Middle frontal gyrus (tissue), 1 donor: ENCODE data around the gene KLK4.
A peak's percentile ranks its signal among the peaks of the same experiment; 100 is the strongest.

Experiments used
- DNase-seq: peaks from one replicate; pipeline ENCODE4 v3.0.0-alpha.2; 2015; ENCODE audit warnings: low spot score; ENCODE audit errors: extremely low spot score

Gene KLK4, protein sequence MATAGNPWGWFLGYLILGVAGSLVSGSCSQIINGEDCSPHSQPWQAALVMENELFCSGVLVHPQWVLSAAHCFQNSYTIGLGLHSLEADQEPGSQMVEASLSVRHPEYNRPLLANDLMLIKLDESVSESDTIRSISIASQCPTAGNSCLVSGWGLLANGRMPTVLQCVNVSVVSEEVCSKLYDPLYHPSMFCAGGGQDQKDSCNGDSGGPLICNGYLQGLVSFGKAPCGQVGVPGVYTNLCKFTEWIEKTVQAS

DNA sequence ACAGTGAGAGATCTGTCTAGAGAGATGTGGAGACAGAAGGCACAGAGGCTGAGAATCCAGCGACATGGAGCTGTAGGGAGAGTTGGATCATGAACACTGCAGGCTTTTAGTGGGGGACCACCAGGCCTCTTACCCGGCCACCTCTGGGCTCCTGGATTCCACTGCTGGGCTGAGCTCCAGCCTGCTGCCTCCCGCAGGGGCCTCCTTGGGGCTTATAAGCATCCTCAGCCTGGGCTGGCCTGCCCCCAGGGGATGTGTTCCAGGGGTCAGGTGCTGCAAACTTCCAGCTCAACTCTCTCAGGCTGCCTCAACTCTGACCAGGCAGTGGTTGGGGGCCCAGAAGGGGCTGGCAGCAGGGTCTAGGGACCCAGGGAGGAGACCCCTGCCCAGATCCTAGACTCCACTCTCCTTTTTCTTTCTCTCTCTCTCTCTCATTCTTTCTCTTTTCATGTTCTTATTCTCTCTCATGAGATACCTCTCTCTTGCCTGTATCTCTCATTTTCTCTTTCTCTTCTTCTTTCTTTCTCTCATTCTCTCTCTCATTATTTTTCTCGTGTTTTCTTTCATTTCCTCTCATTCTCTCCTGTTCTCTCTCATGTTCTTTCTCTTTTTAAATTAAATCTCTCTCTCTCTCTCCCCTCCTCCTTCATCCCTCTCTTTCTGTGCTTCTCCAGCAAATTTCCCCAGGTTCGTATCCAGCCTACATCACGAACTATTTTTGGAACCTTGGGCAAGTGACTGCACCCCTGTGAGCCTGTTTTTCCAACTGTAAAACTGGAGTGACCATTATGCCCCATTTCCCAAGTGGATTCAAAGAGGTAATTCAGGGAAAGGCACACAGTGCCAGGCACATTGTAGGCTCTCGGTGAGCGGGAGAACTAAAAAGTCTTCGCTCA, at the start of gene KLK4:
Gene KLK4 (minus strand): TSS at position 190 of the 896 bp plus-strand sequence. CDS start 657 bp downstream, outside the sequence.
- no peak for DNase-seq

DNA sequence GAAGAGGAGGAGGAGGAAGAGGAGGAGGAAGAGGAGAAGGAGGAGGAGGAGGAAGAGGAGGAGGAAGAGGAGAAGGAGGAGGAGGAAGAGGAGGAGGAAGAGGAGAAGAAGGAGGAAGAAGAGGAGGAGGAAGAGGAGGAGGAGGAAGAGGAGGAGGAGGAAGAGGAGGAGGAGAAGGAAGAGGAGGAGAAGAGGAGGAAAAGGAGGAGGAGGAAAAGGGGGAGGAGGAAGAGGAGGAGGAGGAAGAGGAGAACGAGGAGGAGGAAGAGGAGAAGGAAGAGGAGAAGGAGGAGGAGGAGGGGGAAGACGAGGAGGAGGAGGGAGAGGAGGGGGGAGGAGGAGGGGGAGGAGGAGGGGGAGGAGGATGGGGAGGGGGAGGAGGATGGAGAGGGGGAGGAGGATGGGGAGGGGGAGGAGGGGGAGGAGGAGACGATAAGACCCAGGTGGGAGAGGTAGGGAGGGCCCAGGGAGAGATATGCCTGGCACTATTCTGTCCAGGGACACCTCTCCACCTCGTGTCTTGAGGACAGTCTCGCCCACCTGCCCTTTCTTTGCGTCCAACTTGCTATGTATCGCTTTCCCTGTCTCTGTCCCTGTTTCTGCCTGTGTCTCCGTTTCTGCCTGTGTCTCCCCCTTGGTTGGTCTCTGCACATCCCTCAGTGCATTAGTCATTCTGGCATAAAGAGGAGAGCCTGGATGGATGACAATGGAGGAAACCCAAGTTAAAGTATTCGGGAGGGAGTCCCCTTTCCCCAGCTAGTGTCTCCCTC, 48.7 kb upstream of the KLK4 start:
- DNase-seq: no peak

DNA sequence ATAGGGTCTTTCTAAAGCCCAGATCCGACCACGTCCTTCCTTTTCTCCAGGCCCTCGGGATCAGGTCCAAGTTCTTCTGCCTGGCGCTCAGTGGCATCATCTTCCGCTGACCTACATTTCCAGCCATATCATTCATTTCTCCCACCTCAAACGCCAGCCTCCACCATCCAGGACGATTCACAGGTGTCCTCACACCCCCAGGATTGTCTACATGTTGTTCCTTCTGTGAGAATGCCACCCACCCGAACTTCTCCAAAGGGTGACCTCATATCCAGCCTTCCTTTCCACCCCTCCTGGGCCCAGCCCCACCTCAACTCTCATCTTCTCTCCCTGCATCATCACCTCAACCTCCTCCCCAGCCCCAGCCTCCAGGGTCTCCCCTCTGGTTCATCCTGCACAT, 46.4 kb upstream of the KLK4 start:
- DNase-seq: no peak

DNA sequence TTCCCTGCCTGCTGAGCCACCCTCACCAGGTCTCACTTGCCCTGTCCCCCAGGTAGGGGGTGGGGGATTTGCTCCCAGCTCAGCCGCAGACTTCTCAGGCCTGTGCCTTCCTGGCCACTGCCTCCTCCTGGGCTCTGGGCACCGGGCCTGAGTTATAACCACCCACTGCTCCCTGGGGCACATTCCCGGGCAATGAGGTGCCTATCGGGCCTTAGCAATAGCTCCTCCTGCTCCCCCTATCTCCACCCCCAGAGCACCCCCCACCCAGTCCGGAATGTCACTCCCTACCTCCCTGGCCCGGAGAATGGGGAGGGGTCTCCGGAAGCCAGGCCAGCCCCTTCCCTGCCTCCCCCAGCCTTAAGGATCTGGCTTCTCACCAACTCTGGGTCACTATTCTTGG, 41.7 kb upstream of the KLK4 start, which contains the start of gene KLK5:
Gene KLK5 (minus strand): TSS at position 129 of the 400 bp plus-strand sequence. CDS start 381 bp downstream, outside the sequence.
- DNase-seq: no peak

DNA sequence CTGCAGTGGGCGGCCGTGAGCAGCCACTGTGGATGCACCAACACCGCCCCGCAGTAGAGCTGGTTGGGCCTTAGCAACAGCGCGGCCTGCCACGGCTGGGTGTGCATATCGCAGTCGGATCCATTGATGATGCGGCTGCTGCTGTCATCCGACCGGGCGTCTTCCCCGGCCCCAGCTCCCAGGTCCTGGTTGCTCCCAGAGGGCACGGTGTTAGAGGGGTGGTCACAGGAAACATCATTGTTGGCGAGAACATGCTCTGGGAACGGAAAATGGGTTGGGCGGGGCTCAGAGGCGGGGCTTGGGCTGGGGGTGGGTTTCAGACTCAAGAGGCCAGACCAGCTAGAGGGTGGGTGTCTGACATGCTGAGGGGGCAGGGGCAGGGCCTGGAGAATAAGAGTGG, 38.7 kb upstream of the KLK4 start:
- DNase-seq: no peak

DNA sequence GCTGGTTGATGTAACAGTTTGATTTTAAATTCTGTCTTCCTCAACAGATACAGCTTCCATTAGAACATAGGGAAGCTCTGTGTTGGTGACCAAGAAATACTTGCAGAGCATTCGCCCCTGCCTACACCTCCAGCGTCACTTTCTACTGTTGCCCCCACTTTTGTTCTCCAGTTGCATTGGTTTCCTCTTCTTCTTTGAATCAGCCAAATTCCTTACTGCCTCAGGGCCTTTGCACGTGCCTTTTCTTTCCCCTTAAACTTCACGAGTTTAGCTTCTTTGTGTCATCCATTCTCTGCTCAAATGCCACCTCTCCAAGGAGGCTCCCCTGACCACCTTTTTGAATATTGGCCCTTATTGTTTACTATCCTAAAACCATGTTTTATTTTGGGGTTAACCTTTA, 35.9 kb upstream of the KLK4 start:
- no peak for DNase-seq

DNA sequence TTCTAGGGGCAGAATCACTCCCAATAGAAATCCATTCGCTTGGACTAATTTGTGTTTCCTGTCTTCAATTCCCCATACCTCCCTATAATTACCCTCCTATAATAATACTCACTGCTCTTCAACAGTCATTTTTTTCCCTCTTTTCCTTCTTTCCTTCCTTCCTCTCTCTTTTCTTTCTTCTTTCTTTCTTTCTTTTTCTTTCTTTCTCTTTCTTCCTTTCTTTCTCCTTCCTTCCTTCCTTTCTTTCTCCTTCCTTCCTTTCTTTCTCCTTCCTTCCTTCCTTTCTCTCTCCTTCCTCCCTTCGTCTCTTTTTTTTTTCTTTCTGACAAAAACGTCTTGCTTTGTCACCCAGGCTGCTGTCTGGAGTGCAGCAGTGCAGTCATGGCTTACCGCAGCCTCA, 33.6 kb upstream of the KLK4 start:
- DNase-seq: no peak

DNA sequence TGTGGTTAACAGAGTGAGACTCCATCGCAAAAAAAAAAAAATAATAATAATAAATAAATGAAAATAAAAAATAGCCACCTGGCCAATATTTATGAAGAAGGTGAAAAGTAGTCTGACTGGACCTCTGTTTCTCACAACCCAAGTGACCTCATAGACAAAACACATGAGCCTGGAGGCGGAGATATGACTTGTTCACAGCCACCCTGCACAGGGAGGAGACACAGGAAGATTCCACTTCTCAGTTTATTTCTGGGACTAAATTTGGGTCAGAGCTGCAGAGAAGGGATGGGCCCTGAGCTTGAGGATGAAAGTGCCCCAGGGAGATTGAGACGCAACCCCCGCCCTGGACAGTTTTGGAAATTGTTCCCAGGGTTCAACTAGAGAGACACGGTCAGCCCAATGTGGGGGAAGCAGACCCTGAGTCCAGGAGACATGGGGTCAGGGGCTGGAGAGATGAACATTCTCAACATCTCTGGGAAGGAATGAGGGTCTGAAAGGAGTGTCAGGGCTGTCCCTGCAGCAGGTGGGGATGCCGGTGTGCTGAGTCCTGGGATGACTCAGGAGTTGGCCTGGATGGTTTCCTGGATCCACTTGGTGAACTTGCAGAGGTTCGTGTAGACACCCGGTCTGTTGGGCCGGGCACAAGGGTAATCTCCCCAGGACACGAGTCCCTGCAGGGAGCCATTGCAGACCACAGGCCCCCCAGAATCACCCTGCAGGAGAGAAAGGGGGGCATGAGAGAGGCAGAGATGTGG, 32.1 kb upstream of the KLK4 start:
- no peak for DNase-seq

DNA sequence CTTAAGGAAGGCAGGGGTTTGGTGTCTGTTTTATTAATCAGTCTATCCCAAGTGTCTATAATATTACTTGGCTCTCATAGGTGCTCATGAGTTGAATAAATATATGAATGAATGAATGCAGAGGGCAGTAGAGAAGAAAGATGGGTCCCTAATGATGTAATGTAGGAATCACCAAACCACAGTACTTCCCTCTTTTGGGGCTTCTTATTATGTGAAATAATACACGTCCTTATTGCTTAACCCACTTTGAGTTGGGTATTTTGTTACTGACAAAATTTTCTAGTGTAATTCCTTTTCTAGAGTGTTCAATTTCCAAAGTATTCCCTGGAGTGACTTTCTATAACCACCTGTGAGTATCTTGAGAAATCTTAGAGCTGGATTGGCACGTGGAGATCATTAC, 28.4 kb upstream of the KLK4 start:
- no peak for DNase-seq

DNA sequence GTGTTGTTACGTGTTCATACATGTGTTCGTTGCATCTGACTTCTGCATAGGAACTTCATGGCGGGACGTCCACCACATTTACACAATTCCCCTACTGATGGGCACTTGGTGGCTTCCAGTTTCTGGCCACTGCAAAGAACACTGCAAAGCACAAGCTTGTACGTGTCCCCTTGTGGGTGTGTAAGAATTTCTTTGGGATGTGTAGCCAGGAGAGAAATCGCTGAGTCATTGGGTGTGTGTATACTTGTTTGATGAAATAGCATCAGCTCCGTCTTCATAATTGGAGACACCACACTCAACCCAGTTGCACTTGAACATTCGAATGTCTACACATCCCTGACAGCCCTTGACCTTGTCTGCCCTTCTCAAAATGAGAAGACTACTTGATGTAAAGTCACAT, 22.4 kb upstream of the KLK4 start:
- DNase-seq: no peak

DNA sequence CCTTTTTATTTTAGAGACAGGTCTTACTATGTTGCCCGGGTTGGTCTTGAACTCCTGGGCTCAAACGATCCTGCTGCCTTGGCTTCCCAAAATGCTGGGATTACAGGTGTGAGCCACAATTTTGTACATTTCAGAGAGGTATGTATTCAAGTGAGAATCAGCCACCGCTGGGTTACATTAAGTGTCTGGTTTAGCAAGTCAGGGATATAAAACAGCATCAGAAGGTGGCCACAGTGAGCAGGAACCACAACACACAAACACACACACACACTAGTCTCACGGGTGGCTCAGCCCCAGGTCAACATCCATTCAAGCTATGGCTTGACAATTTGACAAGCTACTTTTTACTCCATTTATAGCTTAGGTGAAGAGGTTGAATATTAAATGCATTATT, 21.5 kb upstream of the KLK4 start:
- no peak for DNase-seq

DNA sequence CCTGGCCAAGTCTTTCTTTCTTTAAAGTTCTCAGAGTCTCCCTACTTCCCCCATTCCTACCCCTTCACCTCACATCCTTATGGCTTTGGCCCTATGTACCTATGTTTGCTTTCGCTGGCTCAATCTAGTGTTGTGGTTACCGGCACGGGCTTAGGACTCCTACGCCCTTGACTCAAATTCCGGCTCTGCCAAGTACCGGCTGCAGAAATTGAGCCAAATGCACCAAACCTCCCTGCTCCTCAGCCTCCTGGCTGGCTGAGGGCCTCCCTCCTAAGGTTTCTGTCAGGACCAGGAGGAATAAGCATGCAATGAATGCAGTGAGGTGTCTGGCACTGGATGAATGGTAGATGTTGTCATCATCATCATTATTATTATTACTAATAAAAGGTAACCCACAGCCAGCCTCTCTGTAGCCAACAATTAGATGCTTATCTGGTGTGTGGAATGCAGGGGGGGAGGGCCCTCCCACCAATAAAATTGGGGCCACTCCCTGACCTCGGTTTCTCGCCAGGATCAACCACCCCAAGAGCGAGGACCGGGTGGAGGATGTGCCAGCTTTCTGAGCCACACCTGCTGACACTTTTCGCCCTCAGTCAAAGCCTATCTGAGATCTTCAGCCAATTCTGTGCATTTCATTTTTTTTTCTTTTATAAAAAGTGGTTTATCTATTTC, 21.0 kb upstream of the KLK4 start:
- no peak for DNase-seq

DNA sequence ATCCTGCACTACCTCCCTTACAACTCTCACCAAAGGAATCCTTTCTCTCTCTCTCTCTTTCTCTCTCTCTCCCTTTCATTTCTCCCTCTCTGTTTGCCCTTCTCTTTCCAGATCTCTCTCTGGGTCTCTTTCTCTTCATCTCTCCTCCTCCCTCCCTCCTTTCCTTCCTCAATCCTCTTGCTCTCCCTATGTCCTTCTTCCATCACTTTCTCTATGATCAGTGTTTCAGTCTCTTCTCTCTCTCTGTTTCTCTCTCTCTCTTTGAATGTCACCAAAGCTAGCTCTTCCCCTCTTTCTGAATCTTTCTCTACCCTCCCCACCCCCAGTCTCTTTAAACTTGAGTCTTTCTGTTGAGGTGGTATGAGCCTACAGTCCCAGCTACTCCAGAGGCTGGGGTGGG, 19.8 kb upstream of the KLK4 start:
- DNase-seq: no peak

DNA sequence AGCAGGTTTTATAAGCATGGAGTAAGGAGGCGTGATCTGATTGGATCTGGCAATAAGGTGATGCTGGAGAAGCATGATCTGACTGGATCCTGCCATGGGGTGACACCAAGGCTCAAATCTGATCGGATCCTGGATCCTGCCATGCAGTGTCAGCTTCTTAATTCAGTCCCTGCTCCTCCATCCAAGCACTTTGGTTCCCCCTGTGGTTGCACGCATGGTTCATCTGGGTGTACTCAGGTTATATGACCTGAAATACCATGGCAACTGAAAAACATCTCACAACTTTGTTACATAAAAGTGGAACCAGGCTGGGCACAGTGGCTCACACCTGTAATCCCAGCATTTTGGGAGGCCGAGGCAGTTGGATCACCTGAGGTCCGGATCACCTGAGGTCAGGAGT, 17.6 kb upstream of the KLK4 start:
- DNase-seq: no peak

DNA sequence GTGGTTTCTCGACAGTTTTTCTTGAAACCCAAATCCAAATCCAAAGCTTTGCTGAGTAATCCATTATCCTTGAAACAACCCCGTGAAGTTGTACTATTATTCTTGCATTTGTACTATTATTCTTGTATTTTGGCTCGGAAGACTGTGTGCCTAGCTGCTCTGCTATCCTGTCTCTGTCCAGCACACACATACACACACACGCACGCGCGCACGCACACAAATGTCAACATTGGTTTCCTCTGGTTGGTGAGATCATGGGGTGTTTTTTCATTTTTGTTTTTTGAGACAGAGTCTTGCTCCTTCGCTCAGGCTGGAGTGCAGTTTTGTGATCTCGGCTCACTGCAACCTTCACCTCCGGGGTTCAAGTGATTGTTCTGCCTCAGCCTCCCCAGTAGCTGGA, 14.9 kb upstream of the KLK4 start:
- DNase-seq: no peak

DNA sequence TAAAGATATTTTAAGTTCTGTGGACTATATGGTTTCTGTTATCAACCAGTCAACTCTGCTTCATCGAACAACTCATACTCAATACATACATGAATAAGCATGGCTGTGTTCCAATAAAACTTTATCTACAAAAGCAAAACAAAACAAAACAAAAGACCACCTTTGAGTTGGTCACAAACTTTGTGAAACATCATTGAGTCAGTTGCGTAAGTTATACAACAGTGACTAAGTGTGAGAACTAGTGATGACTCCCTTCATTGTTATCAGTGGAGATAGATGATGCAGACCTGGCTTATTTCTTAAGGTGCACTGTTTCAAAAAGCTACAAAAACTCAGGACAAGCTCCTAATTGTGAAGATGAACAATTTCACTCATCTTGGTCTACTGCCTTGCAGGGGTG, 14.5 kb upstream of the KLK4 start:
- no peak for DNase-seq

DNA sequence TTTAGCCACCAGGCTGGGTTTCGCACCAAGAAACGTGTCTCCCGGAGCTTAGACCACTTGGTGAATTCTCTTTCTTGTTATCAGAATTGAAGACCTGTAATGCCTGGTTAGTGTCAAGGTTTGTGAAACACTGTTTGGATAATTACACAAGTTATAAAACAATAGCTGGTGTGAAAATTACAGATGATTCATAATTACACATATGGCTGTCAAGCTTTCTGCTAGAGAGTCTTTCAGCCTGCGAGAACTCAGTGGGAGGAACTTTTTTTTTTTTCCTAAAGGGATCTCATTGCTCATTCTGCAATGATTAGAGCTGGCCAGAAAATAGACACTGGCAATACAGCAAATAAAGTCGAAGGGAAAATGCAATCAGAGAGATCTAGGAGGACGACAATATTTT, 13.4 kb upstream of the KLK4 start:
- DNase-seq: no peak

DNA sequence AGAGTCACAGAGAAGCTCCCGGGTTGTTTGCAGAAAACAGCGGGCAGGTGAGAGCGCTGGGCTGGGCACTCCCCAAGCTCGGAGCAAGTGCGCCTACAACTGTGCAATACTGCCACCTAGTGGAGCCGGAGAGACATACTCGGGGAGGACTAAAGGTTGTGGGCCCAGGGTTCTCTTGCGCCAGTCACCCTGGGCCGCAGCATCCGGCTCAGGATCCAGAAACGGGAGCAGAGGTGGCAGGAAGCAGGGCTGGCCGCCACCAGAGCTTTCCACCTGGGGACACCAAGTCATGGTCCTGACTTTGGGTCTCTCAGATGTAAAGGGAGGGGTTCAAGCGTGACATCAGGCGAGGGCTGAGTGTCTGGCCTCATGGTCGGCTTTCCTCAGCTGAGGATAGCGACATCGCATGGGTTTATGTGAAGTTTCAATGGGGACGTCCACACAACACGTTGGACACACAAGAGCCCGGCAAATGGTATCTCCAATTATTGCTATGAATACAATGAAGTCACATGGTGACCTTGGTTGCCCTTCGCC, 11.2 kb upstream of the KLK4 start:
- peak; percentile 70 for DNase-seq

DNA sequence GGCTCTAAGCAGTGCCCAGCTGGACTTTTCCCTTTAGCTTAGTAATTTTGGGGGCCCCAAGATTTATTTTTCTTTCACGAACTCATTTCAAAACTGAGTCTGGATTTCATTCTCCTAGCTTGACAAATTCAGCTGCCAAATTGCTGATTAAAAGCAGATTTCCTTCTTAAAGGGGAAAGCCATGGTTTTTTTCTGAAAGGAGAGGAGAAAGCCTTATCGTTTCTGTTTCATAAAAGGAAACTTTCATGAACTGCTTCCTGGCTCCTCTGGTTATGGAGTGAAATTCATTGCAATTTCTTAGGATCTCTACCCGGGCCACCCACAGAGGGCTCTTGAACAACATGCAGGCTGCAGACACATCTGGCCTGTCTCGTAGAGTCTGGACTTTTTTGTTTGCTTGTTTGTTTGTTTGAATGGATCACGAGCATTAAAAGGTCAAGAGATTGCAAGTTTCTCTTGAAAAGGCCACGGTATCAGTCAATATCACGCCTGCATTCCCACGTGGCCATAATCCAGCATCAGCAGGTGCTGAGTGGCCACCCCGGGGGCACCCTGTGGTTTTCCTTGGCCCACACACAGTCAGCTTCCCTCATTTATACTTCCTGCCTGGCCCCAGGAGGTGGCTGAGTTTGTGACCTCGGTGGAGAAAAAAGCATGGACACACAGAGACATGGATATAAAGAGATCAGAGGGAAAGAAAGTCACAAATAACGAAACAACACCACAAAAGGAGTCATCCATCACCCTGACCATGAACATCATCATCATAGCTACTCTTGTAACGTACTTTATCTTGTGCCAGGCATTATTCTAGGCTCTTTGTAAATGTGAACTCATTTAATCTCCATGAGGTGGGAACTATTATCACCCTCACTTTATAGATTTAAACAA, 10.5 kb upstream of the KLK4 start:
- DNase-seq: no peak
